ENCODE data around the gene CP.
"Not testable (repeated sequence)": the region's sequence is repeated elsewhere in the genome, so short reads cannot be mapped to it uniquely, and the experiment has no call there.

Gene CP

GRCh38 chr3:149226776-149227175 lies 5.1 kb upstream of the CP start:
- no peak for FAIRE-seq

GRCh38 chr3:149224736-149225594 lies 3.3 kb upstream of the CP start:
- no peak for FAIRE-seq

GRCh38 chr3:149223461-149223820 lies 1.8 kb upstream of the CP start:
- FAIRE-seq = no peak

GRCh38 chr3:149219380-149220121 lies 2.1 kb downstream of the CP start:
- not testable (repeated sequence) for FAIRE-seq

GRCh38 chr3:149217347-149217746 lies 4.3 kb downstream of the CP start:
- FAIRE-seq = no peak

- FAIRE-seq = no peak
Measured at GRCh38 chr3:149216193-149216869, 5.3 kb downstream of the CP start.

GRCh38 chr3:149215515-149215914 lies 6.1 kb downstream of the CP start:
- FAIRE-seq = peak; percentile 26

- no peak for FAIRE-seq
Measured at GRCh38 chr3:149214702-149215101, 6.9 kb downstream of the CP start.

GRCh38 chr3:149212386-149212785 lies 9.2 kb downstream of the CP start:
- FAIRE-seq = no peak

GRCh38 chr3:149209431-149209830 lies 12.2 kb downstream of the CP start:
- FAIRE-seq = no peak

GRCh38 chr3:149207475-149207874 lies 14.2 kb downstream of the CP start:
- no peak for FAIRE-seq

- FAIRE-seq = no peak
Measured at GRCh38 chr3:149204390-149204991, 17.1 kb downstream of the CP start.

- no peak for FAIRE-seq
Measured at GRCh38 chr3:149203758-149204157, 17.9 kb downstream of the CP start.

GRCh38 chr3:149199474-149199873 lies 22.2 kb downstream of the CP start:
- FAIRE-seq = no peak

- no peak for FAIRE-seq
Measured at GRCh38 chr3:149198611-149199010, 23.0 kb downstream of the CP start.

- FAIRE-seq = no peak
Measured at GRCh38 chr3:149197669-149198068, 24.0 kb downstream of the CP start.

GRCh38 chr3:149196805-149197592 lies 24.6 kb downstream of the CP start:
- not testable (repeated sequence) for FAIRE-seq

- FAIRE-seq = no peak
Measured at GRCh38 chr3:149195221-149195620, 26.4 kb downstream of the CP start.

GRCh38 chr3:149188494-149188893 lies 33.1 kb downstream of the CP start:
- FAIRE-seq = no peak

GRCh38 chr3:149186721-149187120 lies 34.9 kb downstream of the CP start:
- no peak for FAIRE-seq

GRCh38 chr3:149186219-149186618 lies 35.4 kb downstream of the CP start:
- no peak for FAIRE-seq

- no peak for FAIRE-seq
Measured at GRCh38 chr3:149181182-149181581, 40.4 kb downstream of the CP start.

Data from endometrium (tissue), 2 donors.